OCI-LY7 (cell line): ENCODE results near the gene BHLHA9. TPM values are rescaled to one million over a fixed set of nuclear protein-coding genes. Genes with fewer than 3 reads are reported as not detected.

Experiments
- Bru-seq: library from RNA; stranded (reverse); fragments of 400-500 nt; gene quantifications from one replicate; lab custom pipeline; 2021; lab: Mats Ljungman, UMichigan
- BruChase-seq, 2 experiments: library from RNA; stranded (reverse); fragments of 400-500 nt; gene quantifications; one replicate each; lab custom pipeline; 2021; lab: Mats Ljungman, UMichigan
- BruUV-seq: library from RNA; stranded (reverse); fragments of 400-500 nt; replicated peaks from 2 replicates; lab custom pipeline; 2021; lab: Mats Ljungman, UMichigan
- CTCF ChIA-PET: fragments of 300-600 bp; sonication (Branson Sonifier 250); formaldehyde crosslinking; loops from one replicate; lab custom pipeline; 2022; ENCODE audit warnings: antibody characterized with exemption; ENCODE audit not compliant: unreplicated experiment; lab: Charles Lee
- POLR2A ChIA-PET: fragments of 300-600 bp; sonication (Branson Sonifier 250); formaldehyde crosslinking; loops from one replicate; lab custom pipeline; 2022; ENCODE audit warnings: antibody characterized with exemption; lab: Charles Lee
- DNase-seq: peaks from one replicate; pipeline ENCODE4 v3.0.0-alpha.2; 2015; ENCODE audit warnings: low spot score
- H2AFZ ChIP-seq: fragments of 200-600 bp; sonication (generic), shearing (Covaris generic); 2 replicates; pipeline ENCODE4 v1.6.1; 2014; ENCODE audit warnings: mild to moderate bottlenecking, antibody characterized with exemption, low read length, moderate library complexity
- H3K27ac ChIP-seq: fragments of 200-600 bp; sonication (generic); 2 replicates; pipeline ENCODE4 v1.5.1; 2014; ENCODE audit warnings: mixed run types, low read depth, mild to moderate bottlenecking, moderate library complexity, low read length, inconsistent platforms; ENCODE audit not compliant: poor library complexity, severe bottlenecking
- H3K36me3 ChIP-seq: fragments of 200-600 bp; sonication (generic); 2 replicates; pipeline ENCODE4 v1.6.1; 2014; ENCODE audit warnings: mild to moderate bottlenecking, antibody characterized with exemption, low read length, moderate library complexity, mixed read lengths; ENCODE audit not compliant: insufficient read depth
- H3K4me1 ChIP-seq: fragments of 200-600 bp; sonication (generic); 2 replicates; pipeline ENCODE4 v1.5.1; 2014; ENCODE audit warnings: mild to moderate bottlenecking, low read length; ENCODE audit not compliant: insufficient read depth, poor library complexity, severe bottlenecking
- H3K4me2 ChIP-seq: fragments of 200-600 bp; sonication (generic); 2 replicates; pipeline ENCODE4 v1.6.1; 2014; ENCODE audit warnings: mild to moderate bottlenecking, low read length
- H3K4me3 ChIP-seq: fragments of 200-600 bp; sonication (generic); 2 replicates; pipeline ENCODE4 v1.5.1; 2014; ENCODE audit warnings: mild to moderate bottlenecking, low read depth, low read length; ENCODE audit not compliant: poor library complexity, severe bottlenecking
- H3K79me2 ChIP-seq: fragments of 200-600 bp; sonication (generic); 2 replicates; pipeline ENCODE4 v1.6.1; 2016; ENCODE audit warnings: low read depth, mild to moderate bottlenecking, low read length, moderate library complexity, mixed read lengths; ENCODE audit not compliant: insufficient read depth
- H3K9me2 ChIP-seq: fragments of 200-600 bp; sonication (generic); 2 replicates; pipeline ENCODE4 v1.6.1; 2016; ENCODE audit warnings: mild to moderate bottlenecking, low read length, mixed read lengths; ENCODE audit not compliant: insufficient read depth
- H3K9me3 ChIP-seq: fragments of 200-600 bp; sonication (generic); 2 replicates; pipeline ENCODE4 v1.6.1; 2014; ENCODE audit warnings: mild to moderate bottlenecking, mixed run types, low read length, mixed read lengths
- H4K20me1 ChIP-seq: fragments of 200-600 bp; sonication (generic); 2 replicates; pipeline ENCODE4 v1.6.1; 2014; ENCODE audit warnings: mild to moderate bottlenecking, antibody characterized with exemption, low read length, moderate library complexity, mixed read lengths; ENCODE audit not compliant: insufficient read depth
- EZH2phosphoT487 ChIP-seq: fragments of 200-600 bp; sonication (generic); IDR thresholded peaks from 2 replicates; pipeline ENCODE4 v1.6.1; 2018; ENCODE audit warnings: low read depth, borderline replicate concordance, mild to moderate bottlenecking, mixed run types, antibody characterized with exemption, low read length, moderate library complexity, mixed read lengths
- intact Hi-C: fragments of 100-400 bp; cut with micrococcal nuclease; formaldehyde crosslinking; loops from one replicate; pipeline ENCODE4 v1.10.0; 2022; ENCODE audit not compliant: unreplicated experiment
- long read RNA-seq: library from polyadenylated mRNA; stranded (forward); transcript quantifications from one replicate; pipeline ENCODE4 v2.0.0, GENCODE V29; 2022
- total RNA-seq, 2 experiments: library from RNA; depleted of rRNA in 1 of 2; stranded (reverse); fragments of >200 nt in 1 of 2; shearing (Covaris generic) in 1 of 2; gene quantifications; 2 replicates each; pipeline ENCODE4 v1.2.3, GENCODE V29; 2014 to 2022
- TF ChIP-seq, protein P1 (sequence below): fragments of 200-600 bp; sonication (generic); conservative IDR thresholded peaks from 2 replicates; pipeline ENCODE4 v1.5.1; 2014; ENCODE audit warnings: mild to moderate bottlenecking, antibody characterized with exemption, low read length, moderate library complexity, mixed read lengths

The BHLHA9 gene
- total RNA-seq (2014; rRNA removed; shearing (Covaris generic)), result not detected in 2 replicates
- total RNA-seq (2022), result not detected in 2 replicates
- Bru-seq, nascent RNA, result not detected
- BruChase-seq, experiment 1, labeled RNA remaining after a 6-hour chase, result not detected
- BruChase-seq, experiment 2, labeled RNA remaining after a 2-hour chase, result not detected
- long read RNA-seq, result 0 reads

DNA sequence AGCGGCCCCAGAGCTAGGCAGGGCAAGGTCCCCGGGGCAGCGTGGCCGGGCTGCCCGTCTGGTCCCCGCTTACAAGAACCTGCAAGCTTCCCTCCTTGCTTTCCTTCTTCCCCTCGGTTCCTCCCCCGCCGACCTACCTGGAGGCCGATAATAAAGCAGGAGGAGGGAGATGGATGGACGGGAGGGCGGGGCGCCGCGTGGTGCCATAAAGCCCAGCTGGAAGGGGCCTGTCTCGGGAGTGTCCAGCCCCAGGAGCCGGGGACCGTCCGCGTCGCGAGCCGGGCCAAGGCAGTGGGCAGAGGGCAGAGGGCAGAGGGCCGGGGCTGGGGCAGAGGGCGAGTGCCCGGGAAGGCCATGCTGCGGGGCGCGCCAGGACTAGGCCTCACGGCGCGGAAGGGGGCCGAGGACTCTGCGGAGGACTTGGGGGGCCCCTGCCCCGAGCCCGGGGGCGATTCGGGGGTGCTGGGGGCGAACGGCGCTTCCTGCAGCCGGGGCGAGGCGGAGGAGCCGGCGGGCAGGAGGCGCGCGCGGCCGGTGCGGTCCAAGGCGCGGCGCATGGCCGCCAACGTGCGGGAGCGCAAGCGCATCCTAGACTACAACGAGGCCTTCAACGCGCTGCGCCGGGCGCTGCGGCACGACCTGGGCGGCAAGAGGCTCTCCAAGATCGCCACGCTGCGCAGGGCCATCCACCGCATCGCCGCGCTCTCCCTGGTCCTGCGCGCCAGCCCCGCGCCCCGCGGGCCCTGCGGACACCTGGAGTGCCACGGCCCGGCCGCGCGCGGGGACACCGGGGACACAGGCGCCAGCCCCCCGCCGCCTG, at the start of gene BHLHA9:
BHLHA9 (plus strand) TSS at position 235 of the 820 bp plus-strand sequence; CDS start at position 355, 120 bp downstream.
- ChIA-PET CTCF (no interaction called here), POLR2A (no interaction called here)
- Histone ChIP-seq H3K4me3 (no peak within 1 kb of the TSS), H3K9me2 (no peaks in the 10 kb centered on the region), H3K36me3 (no peaks in the 10 kb centered on the region), H4K20me1 (no peaks in the 10 kb centered on the region), H3K4me2 (no peak within 1 kb of the TSS), H3K9me3 (no peaks in the 10 kb centered on the region), H3K4me1 (peaks cover 15% of the 10 kb centered on the region), H3K27ac (no peak within 1 kb of the TSS), H2AFZ (no peak within 1 kb of the TSS), H3K79me2 (no peaks in the 10 kb centered on the region)
- TF ChIP-seq, protein P1, sequence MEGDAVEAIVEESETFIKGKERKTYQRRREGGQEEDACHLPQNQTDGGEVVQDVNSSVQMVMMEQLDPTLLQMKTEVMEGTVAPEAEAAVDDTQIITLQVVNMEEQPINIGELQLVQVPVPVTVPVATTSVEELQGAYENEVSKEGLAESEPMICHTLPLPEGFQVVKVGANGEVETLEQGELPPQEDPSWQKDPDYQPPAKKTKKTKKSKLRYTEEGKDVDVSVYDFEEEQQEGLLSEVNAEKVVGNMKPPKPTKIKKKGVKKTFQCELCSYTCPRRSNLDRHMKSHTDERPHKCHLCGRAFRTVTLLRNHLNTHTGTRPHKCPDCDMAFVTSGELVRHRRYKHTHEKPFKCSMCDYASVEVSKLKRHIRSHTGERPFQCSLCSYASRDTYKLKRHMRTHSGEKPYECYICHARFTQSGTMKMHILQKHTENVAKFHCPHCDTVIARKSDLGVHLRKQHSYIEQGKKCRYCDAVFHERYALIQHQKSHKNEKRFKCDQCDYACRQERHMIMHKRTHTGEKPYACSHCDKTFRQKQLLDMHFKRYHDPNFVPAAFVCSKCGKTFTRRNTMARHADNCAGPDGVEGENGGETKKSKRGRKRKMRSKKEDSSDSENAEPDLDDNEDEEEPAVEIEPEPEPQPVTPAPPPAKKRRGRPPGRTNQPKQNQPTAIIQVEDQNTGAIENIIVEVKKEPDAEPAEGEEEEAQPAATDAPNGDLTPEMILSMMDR, result no peak
- no peak for TF ChIP-seq EZH2phosphoT487
- no peak for DNase-seq
- intact Hi-C loops, result no loop called here
- no TSS peak for BruUV-seq

DNA sequence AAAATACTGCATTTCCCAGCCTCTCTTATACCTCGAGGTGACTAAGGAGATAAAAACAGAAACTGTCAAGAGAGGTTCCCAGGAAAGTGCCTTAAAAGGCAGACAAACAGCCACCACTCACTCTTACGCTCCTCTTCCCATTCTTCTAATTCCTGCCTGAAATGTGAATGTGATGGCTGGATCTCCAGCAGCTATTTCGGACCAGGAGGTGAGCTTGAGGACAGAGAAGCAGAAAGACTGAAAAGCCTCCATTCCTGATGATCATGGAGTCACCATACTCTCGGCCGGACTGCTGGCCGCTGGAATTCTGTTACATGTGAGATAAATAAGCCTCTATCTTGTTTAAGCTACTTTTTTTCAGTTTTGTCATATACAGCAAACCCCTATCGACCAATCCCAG, 49.0 kb upstream of the BHLHA9 start:
- intact Hi-C loops, result no loop called here
- ChIA-PET CTCF (interaction anchor here (1.3 kb wide), 1 partner anchor 23 kb away, joined by 6 read pairs; no protein-coding TSS in a partner anchor), POLR2A (interaction anchor here (0.6 to 2.0 kb wide), 6 partner anchors 8 to 155 kb away, joined by 3 to 10 read pairs (median 5); no protein-coding TSS in a partner anchor)
- peaks cover 98% of the 10 kb centered on the region for H3K79me2 ChIP-seq
- no peak for DNase-seq
- peaks cover 80% of the 10 kb centered on the region for H3K4me1 ChIP-seq
- H3K4me2 ChIP-seq, result peak overlapping the region; percentile 75
- H3K4me3 ChIP-seq, result peak overlapping the region; percentile 54
- no peaks in the 10 kb centered on the region for H3K9me3 ChIP-seq
- H3K27ac ChIP-seq, result peak overlapping the region; percentile 96
- no peak overlapping the region for H2AFZ ChIP-seq
- H3K36me3 ChIP-seq, result peaks cover 48% of the 10 kb centered on the region
- no TSS peak for BruUV-seq
- no peaks in the 10 kb centered on the region for H3K9me2 ChIP-seq
- TF ChIP-seq EZH2phosphoT487, result no peak
- H4K20me1 ChIP-seq, result peaks cover 9% of the 10 kb centered on the region; the same call in 1 of the 2 replicates

DNA sequence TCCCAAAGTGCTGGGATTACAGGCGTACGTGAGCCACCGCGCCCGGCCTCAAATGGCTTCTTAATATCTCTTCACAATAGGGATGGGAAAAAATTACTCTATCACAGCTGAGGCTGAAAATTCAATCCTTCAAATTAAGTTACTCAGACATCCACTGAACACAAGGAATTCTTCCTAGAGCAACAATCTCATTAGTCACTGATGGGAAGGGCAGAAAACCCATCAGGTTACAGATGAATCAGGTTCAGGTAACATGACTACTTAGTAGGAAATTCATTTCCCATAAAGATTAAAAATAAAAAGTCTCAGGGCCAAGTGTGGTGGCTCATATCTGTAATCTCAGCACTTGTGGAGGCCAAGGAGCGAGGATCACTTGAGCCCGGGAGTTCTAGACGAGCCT, 47.9 kb upstream of the BHLHA9 start:
- peaks cover 80% of the 10 kb centered on the region for H3K4me1 ChIP-seq
- no peak overlapping the region for H3K27ac ChIP-seq
- H3K79me2 ChIP-seq, result peaks cover 98% of the 10 kb centered on the region
- BruUV-seq, result no TSS peak
- H3K9me3 ChIP-seq, result no peaks in the 10 kb centered on the region
- no peaks in the 10 kb centered on the region for H3K9me2 ChIP-seq
- H2AFZ ChIP-seq, result no peak overlapping the region
- DNase-seq, result no peak
- POLR2A ChIA-PET, result no interaction called here
- CTCF ChIA-PET, result no interaction called here
- no peak for TF ChIP-seq EZH2phosphoT487
- TF ChIP-seq, protein P1, result no peak
- H4K20me1 ChIP-seq, result peaks cover 20% of the 10 kb centered on the region; the same call in 1 of the 2 replicates
- H3K36me3 ChIP-seq, result peaks cover 60% of the 10 kb centered on the region
- intact Hi-C loops, result no loop called here
- H3K4me3 ChIP-seq, result no peak overlapping the region
- H3K4me2 ChIP-seq, result no peak overlapping the region
